GM03348 (cell line): Measurements from ENCODE around the gene CLTB.

Source experiments
- DNase-seq: peaks from one replicate; pipeline ENCODE4 v3.0.0; 2012; ENCODE audit warnings: low spot score

The CLTB gene

GRCh38 chr5:176382721-176383120 is 33.6 kb downstream of the CLTB start:
- DNase-seq = no peak

GRCh38 chr5:176381979-176382378 is 34.4 kb downstream of the CLTB start:
- DNase-seq = no peak

- no peak for DNase-seq
Measured at GRCh38 chr5:176381423-176381822, 34.9 kb downstream of the CLTB start.

GRCh38 chr5:176379881-176380280 is 36.5 kb downstream of the CLTB start:
- DNase-seq = no peak

GRCh38 chr5:176373100-176373818 is 43.1 kb downstream of the CLTB start:
- peak; percentile 29 for DNase-seq

GRCh38 chr5:176371621-176372539 is 44.5 kb downstream of the CLTB start:
- no peak for DNase-seq

- no peak for DNase-seq
Measured at GRCh38 chr5:176369934-176370711, 46.2 kb downstream of the CLTB start.

- no peak for DNase-seq
Measured at GRCh38 chr5:176368726-176369125, 47.6 kb downstream of the CLTB start.

GRCh38 chr5:176366232-176366894 is 50.0 kb downstream of the CLTB start:
- DNase-seq = no peak

- DNase-seq = peak; percentile 97
Measured at GRCh38 chr5:176365351-176366231, 50.7 kb downstream of the CLTB start, which contains the start of gene ARL10. ARL10 (plus strand) TSS chr5:176365487; CDS start chr5:176365564, 77 bp downstream.

GRCh38 chr5:176364765-176365350 is 51.5 kb downstream of the CLTB start:
- no peak for DNase-seq

- no peak for DNase-seq
Measured at GRCh38 chr5:176362233-176362490, 54.2 kb downstream of the CLTB start.

- DNase-seq = peak; percentile 96
Measured at GRCh38 chr5:176361437-176362232, 54.7 kb downstream of the CLTB start, which contains the start of gene KIAA1191. KIAA1191 (minus strand) TSS chr5:176361764; CDS start chr5:176359508, 2,256 bp downstream.

- no peak for DNase-seq
Measured at GRCh38 chr5:176360894-176361436, 55.4 kb downstream of the CLTB start.

- no peak for DNase-seq
Measured at GRCh38 chr5:176359658-176360057, 56.7 kb downstream of the CLTB start.

GRCh38 chr5:176356179-176356566 is 60.2 kb downstream of the CLTB start:
- DNase-seq = no peak

GRCh38 chr5:176355400-176356178 is 60.8 kb downstream of the CLTB start:
- no peak for DNase-seq

GRCh38 chr5:176353533-176353932 is 62.8 kb downstream of the CLTB start:
- no peak for DNase-seq
